Measurements from ENCODE around the gene HDHD5. TPM values are rescaled to one million over a fixed set of nuclear protein-coding genes. Genes with fewer than 3 reads are reported as not detected.

HDHD5 gene
- total and polyA plus RNA-seq, 2 of the 13 experiments (the other 11 are each of a cell fraction or from before 2014, with no cell fraction given): not detected

DNA sequence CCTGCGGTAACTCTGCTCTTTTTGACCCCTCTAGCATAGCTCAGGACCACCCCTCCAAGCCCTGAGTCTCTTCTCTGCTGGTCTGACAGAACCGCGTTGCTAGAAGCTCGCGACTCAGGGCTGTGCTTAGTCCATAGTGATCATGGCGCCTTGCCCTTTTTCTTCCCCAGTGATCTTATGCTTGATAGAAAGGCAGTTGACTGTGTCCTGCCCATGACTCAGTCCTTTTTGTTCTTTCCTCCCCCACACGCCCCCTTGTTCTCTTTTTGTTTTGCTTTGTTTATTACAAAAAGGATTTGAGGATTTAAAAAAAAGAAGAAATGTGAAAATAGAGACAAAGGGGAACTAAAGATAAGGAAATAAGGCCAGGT is 56.8 kb downstream of the HDHD5 start:
- CTCF ChIA-PET (ENCODE audit: low intra/inter-chr PET ratio, low total read pairs): no interaction called here
- H3K4me3 ChIP-seq (replicated peaks in 1 of 3; ENCODE audit: insufficient read depth in 1 of 3, low read depth in 2 of 3, low read length in 3 of 3): no peak overlapping the region
- intact Hi-C loops (cut with micrococcal nuclease; ENCODE audit: unreplicated experiment): no loop called here
- H3K9ac ChIP-seq (ENCODE audit: insufficient read depth, low read depth, low read length): no peak overlapping the region
- ATAC-seq: no peak
- WGBS (ENCODE audit: low lambda C conversion rate): 96% methylated on average over 7 of the region's 7 CpGs
- H3K79me2 ChIP-seq (ENCODE audit: insufficient read depth, low read length): no peaks in the 10 kb centered on the region
- H3K4me2 ChIP-seq (ENCODE audit: low read depth, low read length): no peak overlapping the region
- H2AFZ ChIP-seq (ENCODE audit: low read length): no peak overlapping the region
- no peaks in the 10 kb centered on the region for H4K20me1 ChIP-seq (ENCODE audit: insufficient read depth, low read length)
- no peaks in the 10 kb centered on the region for H3K9me3 ChIP-seq (ENCODE audit: low read length)
- no peaks in the 10 kb centered on the region for H3K27me3 ChIP-seq (ENCODE audit: control insufficient read depth in 1 of 2, insufficient read depth in 2 of 2, low read length in 2 of 2)
- H3K4me1 ChIP-seq (ENCODE audit: insufficient read depth, low read length): no peaks in the 10 kb centered on the region
- BruUV-seq (replicated peaks): no TSS peak
- no peak overlapping the region for H3K27ac ChIP-seq (ENCODE audit: extremely low read length, insufficient read depth, low read length)
- FAIRE-seq: no peak
- in situ Hi-C loops (cut with HindIII; ENCODE audit: extremely low pct_ligation_motif_present, low pct_unique_long_range_greater_than_20kb): no loop called here
- TF ChIP-seq ZSCAN25 (CRISPR knock-in tag; IDR thresholded peaks at IDR 0.05): no peak
- no peak for TF ChIP-seq MZF1 (CRISPR knock-in tag; IDR thresholded peaks at IDR 0.05; ENCODE audit: borderline replicate concordance)
- no peak for TF ChIP-seq ZNF589 (CRISPR knock-in tag; conservative IDR thresholded peaks at IDR 0.05)
- no peak for TF ChIP-seq ZMAT3 (CRISPR knock-in tag; conservative IDR thresholded peaks at IDR 0.05)
- TF ChIP-seq ZNF605 (CRISPR knock-in tag; IDR thresholded peaks at IDR 0.05): no peak
- TF ChIP-seq, protein P1, sequence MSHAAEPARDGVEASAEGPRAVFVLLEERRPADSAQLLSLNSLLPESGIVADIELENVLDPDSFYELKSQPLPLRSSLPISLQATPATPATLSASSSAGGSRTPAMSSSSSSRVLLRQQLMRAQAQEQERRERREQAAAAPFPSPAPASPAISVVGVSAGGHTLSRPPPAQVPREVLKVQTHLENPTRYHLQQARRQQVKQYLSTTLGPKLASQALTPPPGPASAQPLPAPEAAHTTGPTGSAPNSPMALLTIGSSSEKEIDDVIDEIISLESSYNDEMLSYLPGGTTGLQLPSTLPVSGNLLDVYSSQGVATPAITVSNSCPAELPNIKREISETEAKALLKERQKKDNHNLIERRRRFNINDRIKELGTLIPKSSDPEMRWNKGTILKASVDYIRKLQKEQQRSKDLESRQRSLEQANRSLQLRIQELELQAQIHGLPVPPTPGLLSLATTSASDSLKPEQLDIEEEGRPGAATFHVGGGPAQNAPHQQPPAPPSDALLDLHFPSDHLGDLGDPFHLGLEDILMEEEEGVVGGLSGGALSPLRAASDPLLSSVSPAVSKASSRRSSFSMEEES (CRISPR knock-in tag; IDR thresholded peaks at IDR 0.05): no peak
- no peak for TF ChIP-seq TBP (CRISPR knock-in tag; IDR thresholded peaks at IDR 0.05)
- DNase-seq (ENCODE audit: low spot score): no peak
- POLR2A ChIA-PET: no interaction called here
- H3K36me3 ChIP-seq (replicated peaks in 1 of 2; ENCODE audit: control insufficient read depth in 1 of 2, insufficient read depth in 2 of 2, low read length in 2 of 2): peaks cover 6 to 30% of the 10 kb centered on the region in 2 experiments; a peak in 3 of 5 replicates

Data from HepG2 (cell line).